Activated B cell treated with CpG ODN at 0.5 μM for 24 hours (primary cell): ENCODE results near the gene TFF2. TPM values are rescaled to one million over a fixed set of nuclear protein-coding genes. Genes with fewer than 3 reads are reported as not detected.

ENCODE experiments used
- ATAC-seq: fragments of 200-7000 bp; cut with Tn5 transposase; one replicate; pipeline ENCODE4 v1.10.0; 2021; ENCODE audit warnings: low read depth, mild to moderate bottlenecking, moderate library complexity
- CTCF ChIA-PET: fragments of 350-600 bp; sonication (Branson Sonifier 250); formaldehyde crosslinking; loops from one replicate; lab custom pipeline; 2021; ENCODE audit warnings: antibody characterized with exemption; lab: Charles Lee
- POLR2A ChIA-PET: fragments of 350-600 bp; sonication (Branson Sonifier 250); formaldehyde crosslinking; loops from one replicate; lab custom pipeline; 2021; ENCODE audit warnings: antibody characterized with exemption; lab: Charles Lee
- DNase-seq: peaks from one replicate; pipeline ENCODE4 v3.0.0; 2022
- H3K27ac Mint-ChIP-seq: one replicate; pipeline ENCODE4 v1.8.0; 2020; ENCODE audit warnings: mixed read lengths
- H3K27me3 Mint-ChIP-seq: one replicate; pipeline ENCODE4 v1.8.0; 2021; ENCODE audit warnings: mixed read lengths
- H3K36me3 Mint-ChIP-seq: one replicate; pipeline ENCODE4 v1.8.0; 2021; ENCODE audit warnings: low read depth, mixed read lengths
- H3K4me1 Mint-ChIP-seq: one replicate; pipeline ENCODE4 v1.8.0; 2021; ENCODE audit warnings: mixed read lengths
- H3K4me3 Mint-ChIP-seq: one replicate; pipeline ENCODE4 v1.8.0; 2020; ENCODE audit warnings: mild to moderate bottlenecking, mixed read lengths
- H3K9me3 Mint-ChIP-seq: one replicate; pipeline ENCODE4 v1.8.0; 2020; ENCODE audit warnings: mixed read lengths
- intact Hi-C: fragments of 100-400 bp; cut with micrococcal nuclease; formaldehyde crosslinking; loops from one replicate; pipeline ENCODE4 v1.15.1; 2024
- total RNA-seq: library from RNA; stranded (reverse); gene quantifications from 2 replicates; pipeline ENCODE4 v1.2.3, GENCODE V29; 2022
- TF ChIP-seq, protein P1 (sequence below): fragments of 200-600 bp; IDR thresholded peaks from one replicate; pipeline ENCODE4 v1.8.0; 2022; ENCODE audit warnings: antibody characterized with exemption, mild to moderate bottlenecking

Gene TFF2
- total RNA-seq, 1 donor from 2014 or later = not detected

DNA sequence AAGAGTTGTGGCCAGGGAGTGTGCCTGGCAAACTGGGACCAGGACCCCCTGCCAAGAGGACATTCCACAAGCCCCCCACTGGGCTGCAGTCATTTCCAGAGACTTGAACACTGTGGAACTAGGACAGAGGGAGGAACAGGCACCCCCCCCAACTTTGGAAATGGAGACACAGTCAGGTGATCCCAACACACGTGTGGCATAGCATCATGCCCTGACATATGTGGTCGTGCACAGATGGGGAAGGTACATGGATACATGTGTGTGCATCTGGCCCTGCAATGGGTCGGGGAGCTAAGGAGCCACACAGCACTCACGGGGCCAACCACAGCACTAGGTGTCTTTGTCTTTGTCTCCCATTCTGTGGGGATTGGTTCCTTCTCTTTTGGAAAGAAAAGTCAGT, 28.9 kb downstream of the TFF2 start:
- peaks cover 17% of the 10 kb centered on the region for H3K4me1 Mint-ChIP-seq
- TF ChIP-seq, protein P1, sequence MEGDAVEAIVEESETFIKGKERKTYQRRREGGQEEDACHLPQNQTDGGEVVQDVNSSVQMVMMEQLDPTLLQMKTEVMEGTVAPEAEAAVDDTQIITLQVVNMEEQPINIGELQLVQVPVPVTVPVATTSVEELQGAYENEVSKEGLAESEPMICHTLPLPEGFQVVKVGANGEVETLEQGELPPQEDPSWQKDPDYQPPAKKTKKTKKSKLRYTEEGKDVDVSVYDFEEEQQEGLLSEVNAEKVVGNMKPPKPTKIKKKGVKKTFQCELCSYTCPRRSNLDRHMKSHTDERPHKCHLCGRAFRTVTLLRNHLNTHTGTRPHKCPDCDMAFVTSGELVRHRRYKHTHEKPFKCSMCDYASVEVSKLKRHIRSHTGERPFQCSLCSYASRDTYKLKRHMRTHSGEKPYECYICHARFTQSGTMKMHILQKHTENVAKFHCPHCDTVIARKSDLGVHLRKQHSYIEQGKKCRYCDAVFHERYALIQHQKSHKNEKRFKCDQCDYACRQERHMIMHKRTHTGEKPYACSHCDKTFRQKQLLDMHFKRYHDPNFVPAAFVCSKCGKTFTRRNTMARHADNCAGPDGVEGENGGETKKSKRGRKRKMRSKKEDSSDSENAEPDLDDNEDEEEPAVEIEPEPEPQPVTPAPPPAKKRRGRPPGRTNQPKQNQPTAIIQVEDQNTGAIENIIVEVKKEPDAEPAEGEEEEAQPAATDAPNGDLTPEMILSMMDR = no peak
- no peak overlapping the region for H3K4me3 Mint-ChIP-seq
- no peak overlapping the region for H3K27ac Mint-ChIP-seq
- H3K27me3 Mint-ChIP-seq = peaks cover 19% of the 10 kb centered on the region
- intact Hi-C loops = no loop called here
- ATAC-seq = no peak
- CTCF ChIA-PET = no interaction called here
- no peaks in the 10 kb centered on the region for H3K36me3 Mint-ChIP-seq
- no peak for DNase-seq
- no peaks in the 10 kb centered on the region for H3K9me3 Mint-ChIP-seq
- POLR2A ChIA-PET = no interaction called here

DNA sequence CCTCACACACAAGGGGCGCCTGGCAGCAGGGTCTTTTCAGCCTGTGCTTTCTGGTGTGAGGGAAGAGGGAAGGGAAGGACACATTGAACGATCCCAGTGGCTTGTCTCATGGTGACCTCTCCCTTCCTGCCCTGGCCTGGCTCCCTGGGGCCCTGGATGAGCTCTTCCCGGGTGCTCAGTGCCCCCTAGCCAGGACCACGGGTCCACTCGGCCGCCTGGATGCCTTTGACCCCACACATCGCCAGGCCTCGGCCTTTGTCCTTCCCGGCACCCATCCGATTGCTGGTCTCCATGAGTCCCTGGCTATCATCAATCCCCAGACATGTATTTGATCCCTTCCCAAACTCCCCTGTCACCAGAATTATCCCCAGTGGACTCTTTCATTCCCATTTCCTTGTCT, 29.6 kb downstream of the TFF2 start:
- CTCF ChIA-PET = no interaction called here
- H3K27ac Mint-ChIP-seq = no peak overlapping the region
- TF ChIP-seq, protein P1 = no peak

DNA sequence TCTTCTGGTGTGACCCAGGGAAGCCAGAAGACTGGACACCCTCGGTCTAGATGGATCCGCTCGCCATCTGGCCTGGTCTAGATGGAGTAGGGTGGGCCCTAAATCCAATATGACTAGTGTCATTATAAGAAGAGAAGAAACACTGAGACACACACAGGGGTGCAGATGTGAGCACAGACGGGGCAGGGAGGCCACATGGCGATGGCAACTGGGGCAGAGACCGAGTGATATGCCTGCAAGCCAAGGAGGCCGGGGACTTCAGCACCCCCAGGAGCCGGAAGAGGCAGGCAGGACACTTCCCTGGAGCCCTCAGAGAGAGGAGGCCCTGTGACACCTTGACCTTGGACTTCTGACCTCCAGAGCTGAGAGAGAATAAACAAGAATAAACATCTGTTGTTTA, 30.0 kb downstream of the TFF2 start:
- H3K36me3 Mint-ChIP-seq = no peaks in the 10 kb centered on the region
- DNase-seq (no peak), ATAC-seq (no peak)
- POLR2A ChIA-PET = no interaction called here
- H3K27ac Mint-ChIP-seq = no peak overlapping the region
- peaks cover 17% of the 10 kb centered on the region for H3K4me1 Mint-ChIP-seq
- CTCF ChIA-PET = no interaction called here
- peaks cover 19% of the 10 kb centered on the region for H3K27me3 Mint-ChIP-seq
- TF ChIP-seq, protein P1 = no peak
- H3K9me3 Mint-ChIP-seq = no peaks in the 10 kb centered on the region
- intact Hi-C loops = no loop called here
- no peak overlapping the region for H3K4me3 Mint-ChIP-seq

More for the DNA sequence above, 29.6 kb downstream of the TFF2 start:
- H3K9me3 Mint-ChIP-seq = no peaks in the 10 kb centered on the region
- peaks cover 17% of the 10 kb centered on the region for H3K4me1 Mint-ChIP-seq
- ATAC-seq = no peak
- DNase-seq = no peak
- POLR2A ChIA-PET = no interaction called here
- intact Hi-C loops = no loop called here
- H3K27me3 Mint-ChIP-seq = peaks cover 19% of the 10 kb centered on the region
- no peaks in the 10 kb centered on the region for H3K36me3 Mint-ChIP-seq
- H3K4me3 Mint-ChIP-seq = no peak overlapping the region

DNA sequence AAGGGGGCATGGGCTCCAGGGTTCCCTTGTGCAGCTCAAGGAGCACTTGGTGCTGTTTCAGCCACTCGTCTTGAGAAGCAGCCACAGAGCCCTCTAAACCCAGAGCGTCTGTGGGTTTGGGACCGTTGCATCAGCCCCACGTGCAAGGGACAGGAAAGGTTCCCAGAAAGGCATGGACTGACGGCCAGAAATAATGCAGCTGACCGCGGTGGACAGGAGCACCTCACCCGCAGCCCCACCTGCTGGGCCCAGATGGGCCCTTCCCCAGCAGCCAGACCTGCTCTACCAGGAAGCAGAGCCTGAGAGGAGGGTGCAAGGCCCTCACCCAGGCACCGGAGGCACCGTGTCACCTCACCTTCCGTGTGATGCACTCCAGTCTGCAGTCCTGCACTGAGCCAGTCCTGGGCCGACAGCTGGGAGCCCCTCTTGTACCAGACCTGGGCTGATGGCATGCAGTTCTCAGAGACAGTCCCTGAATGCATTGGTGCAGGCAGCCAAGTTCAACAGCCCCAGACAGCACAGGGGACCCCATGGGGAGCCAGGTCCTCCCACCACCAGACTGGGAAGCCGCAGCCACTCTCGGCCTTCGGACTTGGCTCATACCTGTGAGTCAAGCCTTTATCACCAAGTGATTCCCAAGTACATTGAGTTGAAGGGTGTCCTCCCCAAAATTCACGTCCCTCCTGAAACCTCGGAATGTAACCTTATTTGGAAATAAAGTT, 30.8 kb downstream of the TFF2 start:
- TF ChIP-seq, protein P1 = no peak
- H3K4me3 Mint-ChIP-seq = no peak overlapping the region
- no peak overlapping the region for H3K27ac Mint-ChIP-seq
- DNase-seq = no peak
- no peak for ATAC-seq
- CTCF ChIA-PET = no interaction called here
- POLR2A ChIA-PET = no interaction called here
- H3K36me3 Mint-ChIP-seq = no peaks in the 10 kb centered on the region
- H3K4me1 Mint-ChIP-seq = peaks cover 17% of the 10 kb centered on the region
- peaks cover 16% of the 10 kb centered on the region for H3K27me3 Mint-ChIP-seq
- no peaks in the 10 kb centered on the region for H3K9me3 Mint-ChIP-seq
- intact Hi-C loops = no loop called here

DNA sequence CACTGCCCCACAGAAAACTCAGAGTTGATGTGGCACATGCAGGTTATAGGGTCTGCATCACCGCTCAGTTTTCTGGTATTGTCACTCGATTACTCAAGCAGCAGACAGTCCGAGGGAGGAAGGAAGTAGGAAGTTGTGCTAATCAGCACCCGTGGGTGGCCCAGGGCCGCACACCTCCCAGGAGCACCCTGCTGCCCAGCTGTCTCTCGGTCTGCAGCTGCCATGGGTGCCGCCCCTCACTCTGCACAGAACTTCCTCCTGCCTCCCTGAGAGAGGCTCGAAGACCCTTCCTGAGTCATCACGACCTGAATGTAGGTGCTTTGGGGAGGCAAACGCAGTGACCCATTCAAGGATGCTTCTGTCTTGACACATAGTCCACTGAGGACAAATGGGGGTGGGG, 31.4 kb downstream of the TFF2 start:
- TF ChIP-seq, protein P1 = no peak
- ChIA-PET CTCF (no interaction called here), POLR2A (no interaction called here)
- H3K27ac Mint-ChIP-seq = no peak overlapping the region
- no peak for DNase-seq
- ATAC-seq = peak; percentile 88
- intact Hi-C loops = no loop called here
- H3K4me1 Mint-ChIP-seq = peaks cover 17% of the 10 kb centered on the region
- no peaks in the 10 kb centered on the region for H3K9me3 Mint-ChIP-seq
- no peaks in the 10 kb centered on the region for H3K36me3 Mint-ChIP-seq
- H3K4me3 Mint-ChIP-seq = peak overlapping the region; percentile 53
- peaks cover 13% of the 10 kb centered on the region for H3K27me3 Mint-ChIP-seq
